ENCODE results near the gene FARS2.

DNA sequence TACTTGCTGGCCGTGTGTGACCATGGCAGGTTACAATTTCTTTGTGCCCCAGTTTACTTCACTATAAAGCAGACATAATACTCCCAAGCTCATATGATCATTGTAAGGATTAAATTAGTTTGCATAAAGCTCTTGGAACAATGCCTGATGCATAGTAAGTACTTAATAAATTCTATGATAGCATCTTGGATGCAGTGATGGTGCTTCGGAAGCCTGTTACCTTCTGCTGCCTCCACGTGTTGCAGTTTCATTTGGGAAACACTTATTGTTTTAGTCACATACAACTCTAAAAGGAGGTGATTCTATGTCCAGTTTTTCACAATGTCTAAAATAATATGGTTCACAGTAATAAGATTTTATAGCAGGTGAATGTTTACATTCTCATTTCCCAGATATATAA, 401.5 kb downstream of the FARS2 start:
- no peak for TF ChIP-seq EZH2 (IDR thresholded peaks at IDR 0.05; ENCODE audit: low read length, missing control alignments)
- TF ChIP-seq, protein P1, sequence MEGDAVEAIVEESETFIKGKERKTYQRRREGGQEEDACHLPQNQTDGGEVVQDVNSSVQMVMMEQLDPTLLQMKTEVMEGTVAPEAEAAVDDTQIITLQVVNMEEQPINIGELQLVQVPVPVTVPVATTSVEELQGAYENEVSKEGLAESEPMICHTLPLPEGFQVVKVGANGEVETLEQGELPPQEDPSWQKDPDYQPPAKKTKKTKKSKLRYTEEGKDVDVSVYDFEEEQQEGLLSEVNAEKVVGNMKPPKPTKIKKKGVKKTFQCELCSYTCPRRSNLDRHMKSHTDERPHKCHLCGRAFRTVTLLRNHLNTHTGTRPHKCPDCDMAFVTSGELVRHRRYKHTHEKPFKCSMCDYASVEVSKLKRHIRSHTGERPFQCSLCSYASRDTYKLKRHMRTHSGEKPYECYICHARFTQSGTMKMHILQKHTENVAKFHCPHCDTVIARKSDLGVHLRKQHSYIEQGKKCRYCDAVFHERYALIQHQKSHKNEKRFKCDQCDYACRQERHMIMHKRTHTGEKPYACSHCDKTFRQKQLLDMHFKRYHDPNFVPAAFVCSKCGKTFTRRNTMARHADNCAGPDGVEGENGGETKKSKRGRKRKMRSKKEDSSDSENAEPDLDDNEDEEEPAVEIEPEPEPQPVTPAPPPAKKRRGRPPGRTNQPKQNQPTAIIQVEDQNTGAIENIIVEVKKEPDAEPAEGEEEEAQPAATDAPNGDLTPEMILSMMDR (conservative IDR thresholded peaks at IDR 0.05 in 1 of 2, IDR thresholded peaks at IDR 0.05 in 1 of 2; ENCODE audit: low read depth in 1 of 2, low read length in 2 of 2): no peak

Measured in fibroblast of lung (primary cell).